Endothelial cell of umbilical vein (primary cell): Measurements from ENCODE around the gene BANF2.

Source experiments
- CTCF ChIP-seq, 2 donors: IDR thresholded peaks; 1 replicate in 1 of 2; 2 replicates in 1 of 2; pipeline ENCODE4 v1.5.1; 2011; ENCODE audit warnings: low read length in 2 of 2, mild to moderate bottlenecking in 2 of 2, moderate library complexity in 2 of 2, control low read depth in 1 of 2, inconsistent platforms in 1 of 2, low read depth in 1 of 2; ENCODE audit not compliant: insufficient read depth in 1 of 2; ENCODE audit errors: extremely low read depth in 1 of 2
- EZH2 ChIP-seq: IDR thresholded peaks from 2 replicates; pipeline ENCODE4 v1.6.1; 2012; ENCODE audit warnings: borderline replicate concordance, low read depth, mild to moderate bottlenecking, moderate library complexity, low read length, inconsistent platforms; ENCODE audit not compliant: severe bottlenecking
- POLR2AphosphoS5 ChIP-seq: IDR thresholded peaks from 2 replicates; pipeline ENCODE4 v1.6.1; 2012; ENCODE audit warnings: low read depth, mild to moderate bottlenecking, control low read depth, low read length, moderate library complexity; ENCODE audit not compliant: insufficient read depth

GRCh38 chr20:17715075-17715474 lies 15.3 kb downstream of the BANF2 start:
- TF ChIP-seq POLR2AphosphoS5 (no peak), CTCF (IDR thresholded peaks at IDR 0.05; ENCODE audit: extremely low read depth in 1 of 2, insufficient read depth in 1 of 2, low read depth in 1 of 2, low read length in 2 of 2) (no peak), EZH2 (no peak)
